Lower lobe of right lung (tissue), 2 donors: ENCODE results near the gene TMEM26. TPM values are rescaled to one million over a fixed set of nuclear protein-coding genes. Genes with fewer than 3 reads are reported as not detected.

ENCODE experiments used
- ATAC-seq, 2 donors: fragments of 200-7000 bp; cut with Tn5 transposase; one replicate each; pipeline ENCODE4 v1.9.1; 2020 to 2022; ENCODE audit warnings: mild to moderate bottlenecking in 2 of 2, moderate library complexity in 2 of 2
- DNase-seq: peaks from one replicate; pipeline ENCODE4 v3.0.0-alpha.2; 2020
- H3K27ac ChIP-seq: fragments of 200-600 bp; one replicate; pipeline ENCODE4 v1.8.0; 2022
- H3K27me3 ChIP-seq: fragments of 200-600 bp; one replicate; pipeline ENCODE4 v1.8.0; 2022; ENCODE audit warnings: low read depth
- H3K36me3 ChIP-seq: fragments of 200-600 bp; one replicate; pipeline ENCODE4 v1.8.0; 2022; ENCODE audit warnings: mild to moderate bottlenecking
- H3K4me1 ChIP-seq: fragments of 200-600 bp; one replicate; pipeline ENCODE4 v1.8.0; 2022
- H3K4me3 ChIP-seq: fragments of 200-600 bp; one replicate; pipeline ENCODE4 v1.8.0; 2022; ENCODE audit warnings: mild to moderate bottlenecking
- H3K9me3 ChIP-seq: fragments of 200-600 bp; one replicate; pipeline ENCODE4 v1.8.0; 2022
- CTCF ChIP-seq: fragments of 200-600 bp; IDR thresholded peaks from one replicate; pipeline ENCODE4 v1.8.0; 2022; ENCODE audit warnings: antibody characterized with exemption, mild to moderate bottlenecking
- intact Hi-C: fragments of 100-400 bp; cut with DNase I; formaldehyde crosslinking; loops from one replicate; pipeline ENCODE4 v1.11.0; 2022
- total RNA-seq: library from RNA; stranded (reverse); fragmentation: NEBNext Ultra II Directional; extraction: Animal tissue kit (Norgen Biotek cat#: 25700); gene quantifications from one replicate; pipeline ENCODE4 v1.2.1, GENCODE V29; 2021
- donor health status: DM: no; HTN: yes; CAD: no; lungs with severe emphysema.

TMEM26 gene
- total RNA-seq, 1 donor from 2014 or later, result 1.1 TPM

GRCh38 chr10:61409157-61409556 is 44.0 kb downstream of the TMEM26 start:
- Histone ChIP-seq H3K9me3 (no peaks in the 10 kb centered on the region), H3K4me1 (no peaks in the 10 kb centered on the region), H3K27me3 (no peaks in the 10 kb centered on the region), H3K4me3 (no peak overlapping the region), H3K27ac (no peak overlapping the region), H3K36me3 (no peaks in the 10 kb centered on the region)
- DNase-seq, result no peak
- ATAC-seq, result no peak
- TF ChIP-seq CTCF, result no peak
- intact Hi-C loops, result no loop called here

- intact Hi-C loops, result no loop called here
- no peak for TF ChIP-seq CTCF
- no peaks in the 10 kb centered on the region for H3K9me3 ChIP-seq
- H3K27me3 ChIP-seq, result no peaks in the 10 kb centered on the region
- H3K4me3 ChIP-seq, result no peak overlapping the region
- H3K36me3 ChIP-seq, result no peaks in the 10 kb centered on the region
- no peaks in the 10 kb centered on the region for H3K4me1 ChIP-seq
- H3K27ac ChIP-seq, result no peak overlapping the region
- no peak for ATAC-seq
- no peak for DNase-seq
Measured at GRCh38 chr10:61408105-61408504, 45.1 kb downstream of the TMEM26 start.

- no peak for TF ChIP-seq CTCF
Measured at GRCh38 chr10:61406736-61407135, 46.4 kb downstream of the TMEM26 start.

GRCh38 chr10:61406242-61406641 is 46.9 kb downstream of the TMEM26 start:
- DNase-seq, result no peak
- no peaks in the 10 kb centered on the region for H3K4me1 ChIP-seq
- no peaks in the 10 kb centered on the region for H3K27me3 ChIP-seq
- TF ChIP-seq CTCF, result no peak
- intact Hi-C loops, result no loop called here
- H3K27ac ChIP-seq, result no peak overlapping the region
- no peaks in the 10 kb centered on the region for H3K9me3 ChIP-seq
- no peak overlapping the region for H3K4me3 ChIP-seq
- H3K36me3 ChIP-seq, result no peaks in the 10 kb centered on the region
- no peak for ATAC-seq

More at GRCh38 chr10:61406736-61407135, 46.4 kb downstream of the TMEM26 start:
- H3K9me3 ChIP-seq, result no peaks in the 10 kb centered on the region
- ATAC-seq (no peak), DNase-seq (no peak)
- no peak overlapping the region for H3K4me3 ChIP-seq
- intact Hi-C loops, result no loop called here
- H3K36me3 ChIP-seq, result no peaks in the 10 kb centered on the region
- no peak overlapping the region for H3K27ac ChIP-seq
- no peaks in the 10 kb centered on the region for H3K27me3 ChIP-seq
- H3K4me1 ChIP-seq, result no peaks in the 10 kb centered on the region

- no peaks in the 10 kb centered on the region for H3K9me3 ChIP-seq
- TF ChIP-seq CTCF, result no peak
- intact Hi-C loops, result no loop called here
- DNase-seq (no peak), ATAC-seq (no peak)
- no peak overlapping the region for H3K27ac ChIP-seq
- no peaks in the 10 kb centered on the region for H3K4me1 ChIP-seq
- H3K4me3 ChIP-seq, result no peak overlapping the region
- H3K36me3 ChIP-seq, result no peaks in the 10 kb centered on the region
- H3K27me3 ChIP-seq, result no peaks in the 10 kb centered on the region
Measured at GRCh38 chr10:61404751-61405150, 48.4 kb downstream of the TMEM26 start.

GRCh38 chr10:61400524-61400923 is 52.7 kb downstream of the TMEM26 start:
- no peak for TF ChIP-seq CTCF
- no peaks in the 10 kb centered on the region for H3K36me3 ChIP-seq
- ATAC-seq (no peak), DNase-seq (no peak)
- H3K27me3 ChIP-seq, result no peaks in the 10 kb centered on the region
- H3K27ac ChIP-seq, result no peak overlapping the region
- H3K9me3 ChIP-seq, result no peaks in the 10 kb centered on the region
- intact Hi-C loops, result no loop called here
- H3K4me1 ChIP-seq, result peaks cover 11% of the 10 kb centered on the region
- no peak overlapping the region for H3K4me3 ChIP-seq
